HEK293 (cell line): ENCODE measurements around the gene TNFRSF1A.

Source experiments
- CTCF ChIA-PET: fragments of 350-600 bp; formaldehyde crosslinking; extraction: SDS; loops from one replicate; lab custom pipeline; 2021; ENCODE audit warnings: antibody characterized with exemption; lab: Yijun Ruan, JAX
- POLR2A ChIA-PET: fragments of 300-600 bp; formaldehyde crosslinking; extraction: SDS; loops from one replicate; lab custom pipeline; 2020; ENCODE audit warnings: antibody characterized with exemption, inconsistent platforms; lab: Yijun Ruan, JAX
- H3K27ac ChIP-seq: fragments of 200-500 bp; sonication (Bioruptor generic); 2 replicates; pipeline ENCODE4 v1.5.1; 2014; ENCODE audit warnings: low read depth, low read length, control low read depth, inconsistent platforms; ENCODE audit errors: extremely low read depth
- H3K36me3 ChIP-seq, 2 experiments: fragments of 200-500 bp in 1 of 2; sonication (Bioruptor generic) in 1 of 2; 1 replicate in 1 of 2; 2 replicates in 1 of 2; pipeline ENCODE4 v1.5.1; 2014 to 2017; ENCODE audit warnings: inconsistent platforms in 2 of 2, low read length in 2 of 2; ENCODE audit not compliant: control insufficient read depth in 2 of 2, insufficient read depth in 1 of 2
- H3K4me1 ChIP-seq: fragments of 200-500 bp; sonication (Bioruptor generic); 2 replicates; pipeline ENCODE4 v1.5.1; 2014; ENCODE audit warnings: mild to moderate bottlenecking, low read length, inconsistent platforms; ENCODE audit not compliant: control insufficient read depth, insufficient read depth
- H3K4me3 ChIP-seq: 2 replicates; pipeline ENCODE4 v1.5.1; 2011; ENCODE audit warnings: low read depth, mild to moderate bottlenecking, control low read depth, low read length, moderate library complexity
- H3K9me3 ChIP-seq: fragments of 200-500 bp; sonication (Bioruptor generic); 2 replicates; pipeline ENCODE4 v1.5.1; 2014; ENCODE audit warnings: low read depth, low read length, inconsistent platforms; ENCODE audit not compliant: control insufficient read depth, insufficient read depth
- ELK4 ChIP-seq: IDR thresholded peaks from 2 replicates; pipeline ENCODE4 v1.6.1; 2011; ENCODE audit warnings: mild to moderate bottlenecking, low read depth, low read length, borderline replicate concordance
- KLF1 ChIP-seq: fragments of 450-650 bp; formaldehyde crosslinking; IDR thresholded peaks from 2 replicates; pipeline ENCODE4 v1.5.1; 2016; ENCODE audit warnings: missing biosample characterization, missing genetic modification characterization
- SP3 ChIP-seq: fragments of 450-650 bp; formaldehyde crosslinking; IDR thresholded peaks from 2 replicates; pipeline ENCODE4 v1.5.1; 2016; ENCODE audit warnings: missing biosample characterization, missing genetic modification characterization
- ZBTB17 ChIP-seq: fragments of 450-650 bp; formaldehyde crosslinking; IDR thresholded peaks from 2 replicates; pipeline ENCODE4 v1.5.1; 2016; ENCODE audit warnings: missing biosample characterization, missing genetic modification characterization
- ZIC2 ChIP-seq: fragments of 450-650 bp; formaldehyde crosslinking; IDR thresholded peaks from 2 replicates; pipeline ENCODE4 v1.5.1; 2016; ENCODE audit warnings: missing biosample characterization, missing genetic modification characterization
- ZNF23 ChIP-seq: fragments of 450-650 bp; formaldehyde crosslinking; IDR thresholded peaks from 2 replicates; pipeline ENCODE4 v1.5.1; 2016; ENCODE audit warnings: missing biosample characterization, missing genetic modification characterization, borderline replicate concordance
- ZNF26 ChIP-seq: fragments of 450-650 bp; formaldehyde crosslinking; IDR thresholded peaks from 2 replicates; pipeline ENCODE4 v1.5.1; 2016; ENCODE audit warnings: missing biosample characterization, missing genetic modification characterization
- ZNF529 ChIP-seq: fragments of 450-650 bp; formaldehyde crosslinking; IDR thresholded peaks from 2 replicates; pipeline ENCODE4 v1.5.1; 2017; ENCODE audit warnings: missing genetic modification characterization, missing biosample characterization; ENCODE audit not compliant: insufficient replicate concordance
- ZNF670 ChIP-seq: fragments of 450-650 bp; formaldehyde crosslinking; IDR thresholded peaks from 2 replicates; pipeline ENCODE4 v1.5.1; 2016; ENCODE audit warnings: missing biosample characterization, missing genetic modification characterization, low read depth
- ZSCAN4 ChIP-seq: fragments of 450-650 bp; formaldehyde crosslinking; IDR thresholded peaks from 2 replicates; pipeline ENCODE4 v1.5.1; 2017; ENCODE audit warnings: missing biosample characterization, missing genetic modification characterization
- ZSCAN5A ChIP-seq: fragments of 450-650 bp; formaldehyde crosslinking; IDR thresholded peaks from 2 replicates; pipeline ENCODE4 v1.5.1; 2016; ENCODE audit warnings: missing biosample characterization, missing genetic modification characterization
- TF ChIP-seq, protein P1 (sequence below): fragments of 450-650 bp; formaldehyde crosslinking; IDR thresholded peaks from 2 replicates; pipeline ENCODE4 v1.5.1; 2016; ENCODE audit warnings: missing biosample characterization, missing genetic modification characterization

TNFRSF1A gene

GRCh38 chr12:6314776-6315175 lies 27.1 kb downstream of the TNFRSF1A start:
- no peak overlapping the region for H3K27ac ChIP-seq
- H3K36me3 ChIP-seq = no peaks in the 10 kb centered on the region
- ChIA-PET POLR2A (interaction anchor here (1.3 kb wide), 1 partner anchor 178 kb away, joined by 4 read pairs; the partner anchor contains the start of gene MRPL51), CTCF (interaction anchor here (0.5 kb wide), 1 partner anchor 162 kb away, joined by 4 read pairs; no protein-coding TSS in a partner anchor)
- peak; percentile 96 for TF ChIP-seq ZSCAN4 (tag by site-specific recombination)
- no peak for TF ChIP-seq ZNF23 (tag by site-specific recombination)
- TF ChIP-seq, all 188 proteins: peak for 1
- H3K4me3 ChIP-seq = no peak overlapping the region
- no peaks in the 10 kb centered on the region for H3K9me3 ChIP-seq
- no peaks in the 10 kb centered on the region for H3K4me1 ChIP-seq

DNA sequence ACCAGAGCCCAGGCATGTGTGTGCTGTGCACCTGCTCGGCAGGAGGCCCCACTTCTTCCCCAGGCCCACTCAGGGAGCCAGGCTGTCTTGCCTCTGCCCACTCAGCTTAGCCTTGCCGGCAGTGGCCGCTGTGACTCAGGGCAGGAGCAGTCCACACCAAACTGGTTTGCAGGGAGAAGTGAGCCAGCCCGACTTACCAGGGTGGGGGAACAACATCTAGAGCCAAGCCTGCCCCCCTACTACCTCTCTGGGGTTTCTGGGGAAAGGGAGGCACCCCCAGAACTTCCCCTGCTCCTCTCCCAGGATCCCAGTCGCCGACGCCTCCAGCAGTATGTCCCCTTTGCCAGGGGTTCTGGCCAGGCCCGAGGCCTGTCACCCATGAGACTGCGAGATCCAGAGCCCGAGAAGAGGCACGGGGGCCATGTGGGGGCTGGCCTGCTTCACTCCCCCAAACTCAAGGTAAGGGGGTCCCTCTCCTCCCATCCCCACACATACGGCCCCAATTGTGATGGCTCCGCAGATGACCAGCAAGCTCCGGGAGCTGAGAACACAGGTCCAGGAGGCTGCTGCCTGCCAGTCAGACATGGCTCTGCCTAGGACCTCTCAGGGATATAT lies 28.4 kb downstream of the TNFRSF1A start:
- Histone ChIP-seq H3K9me3 (no peaks in the 10 kb centered on the region), H3K4me1 (no peaks in the 10 kb centered on the region), H3K36me3 (no peaks in the 10 kb centered on the region), H3K27ac (no peak overlapping the region), H3K4me3 (no peak overlapping the region)
- TF ChIP-seq ZNF26 (tag by site-specific recombination) = no peak
- ChIA-PET POLR2A (interaction anchor here (0.8 to 1.0 kb wide), 2 partner anchors 10 to 21 kb away, joined by 3 read pairs; no protein-coding TSS in a partner anchor), CTCF (interaction anchor here (0.8 to 1.5 kb wide), 4 partner anchors 9 to 152 kb away, joined by 3 to 5 read pairs (median 4); no protein-coding TSS in a partner anchor)

DNA sequence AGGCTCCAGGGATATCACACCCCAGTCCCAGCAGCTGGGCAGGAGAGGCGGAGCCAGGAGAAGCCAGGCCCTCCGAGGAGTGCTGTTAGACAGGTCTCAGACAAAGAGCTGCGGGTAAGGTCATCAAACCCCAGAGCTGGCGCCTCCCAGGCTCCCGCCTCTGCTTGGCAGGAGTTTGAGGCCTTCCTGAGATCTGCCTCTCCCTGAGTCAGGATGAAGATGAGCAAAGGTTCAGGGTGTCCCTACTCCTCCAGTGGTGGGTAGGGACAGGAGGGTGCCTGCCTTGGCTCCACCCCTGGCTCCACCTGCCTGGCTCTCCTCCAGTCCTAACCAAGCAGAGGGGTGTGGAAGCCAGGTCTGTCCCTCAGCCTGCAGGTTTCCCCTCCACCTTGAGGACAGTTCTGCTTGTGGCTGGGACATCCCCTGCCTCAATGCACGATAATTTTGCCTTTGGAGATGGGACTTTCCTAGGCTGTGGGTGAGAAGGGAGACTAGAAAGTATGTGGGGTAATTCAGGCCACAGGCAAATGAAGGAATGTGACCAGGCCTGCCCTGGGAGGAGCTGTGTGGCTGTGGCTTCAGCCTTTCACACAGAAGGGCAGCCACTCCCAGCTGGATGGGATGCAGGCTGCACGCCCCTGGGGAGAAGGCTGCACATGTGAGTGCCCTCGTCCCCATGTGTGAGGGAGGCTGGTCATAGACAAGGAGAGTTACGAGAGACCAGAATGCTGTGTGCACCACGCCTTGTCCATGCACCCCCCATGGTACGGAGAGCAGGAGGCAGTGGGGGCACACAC lies 29.1 kb downstream of the TNFRSF1A start:
- CTCF ChIA-PET = interaction anchor here (0.6 to 1.5 kb wide), 6 partner anchors 8 to 365 kb away, joined by 3 to 5 read pairs (median 3); no protein-coding TSS in a partner anchor
- Histone ChIP-seq H3K4me1 (no peaks in the 10 kb centered on the region), H3K4me3 (no peak overlapping the region), H3K27ac (no peak overlapping the region), H3K9me3 (no peaks in the 10 kb centered on the region), H3K36me3 (no peaks in the 10 kb centered on the region)
- POLR2A ChIA-PET = interaction anchor here (0.8 to 1.0 kb wide), 2 partner anchors 10 to 22 kb away, joined by 3 read pairs; no protein-coding TSS in a partner anchor
- TF ChIP-seq ZNF670 (no peak), KLF1 (0 out of 2 replicates have a peak, but pooled peaks have one; percentile 12), ZBTB17 (tag by site-specific recombination) (no peak; the same call in 1 of the 2 replicates), ELK4 (no peak), SP3 (tag by site-specific recombination) (peak; percentile 31; the same call in 1 of the 2 replicates), ZSCAN5A (tag by site-specific recombination) (no peak), ZIC2 (peak; percentile 40), ZNF529 (tag by site-specific recombination) (no peak)
- TF ChIP-seq, protein P1, sequence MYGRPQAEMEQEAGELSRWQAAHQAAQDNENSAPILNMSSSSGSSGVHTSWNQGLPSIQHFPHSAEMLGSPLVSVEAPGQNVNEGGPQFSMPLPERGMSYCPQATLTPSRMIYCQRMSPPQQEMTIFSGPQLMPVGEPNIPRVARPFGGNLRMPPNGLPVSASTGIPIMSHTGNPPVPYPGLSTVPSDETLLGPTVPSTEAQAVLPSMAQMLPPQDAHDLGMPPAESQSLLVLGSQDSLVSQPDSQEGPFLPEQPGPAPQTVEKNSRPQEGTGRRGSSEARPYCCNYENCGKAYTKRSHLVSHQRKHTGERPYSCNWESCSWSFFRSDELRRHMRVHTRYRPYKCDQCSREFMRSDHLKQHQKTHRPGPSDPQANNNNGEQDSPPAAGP (tag by site-specific recombination) = peak; percentile 57; the same call in 1 of the 2 replicates
